GM19043 (cell line): ENCODE measurements around the gene PTGR2.
"Not testable (repeated sequence)": the region's sequence is repeated elsewhere in the genome, so short reads cannot be mapped to it uniquely, and the experiment has no call there.

ENCODE experiments used
- ATAC-seq: cut with Tn5 transposase; IDR thresholded peaks from one replicate; pipeline ENCODE4 v1.9.1; 2021; ENCODE audit warnings: low read depth; ENCODE audit not compliant: unreplicated experiment

PTGR2 gene

GRCh38 chr14:73829526-73830431 lies 21.9 kb upstream of the PTGR2 start:
- peak; percentile 61 for ATAC-seq

GRCh38 chr14:73833034-73833433 lies 18.6 kb upstream of the PTGR2 start:
- no peak for ATAC-seq

DNA sequence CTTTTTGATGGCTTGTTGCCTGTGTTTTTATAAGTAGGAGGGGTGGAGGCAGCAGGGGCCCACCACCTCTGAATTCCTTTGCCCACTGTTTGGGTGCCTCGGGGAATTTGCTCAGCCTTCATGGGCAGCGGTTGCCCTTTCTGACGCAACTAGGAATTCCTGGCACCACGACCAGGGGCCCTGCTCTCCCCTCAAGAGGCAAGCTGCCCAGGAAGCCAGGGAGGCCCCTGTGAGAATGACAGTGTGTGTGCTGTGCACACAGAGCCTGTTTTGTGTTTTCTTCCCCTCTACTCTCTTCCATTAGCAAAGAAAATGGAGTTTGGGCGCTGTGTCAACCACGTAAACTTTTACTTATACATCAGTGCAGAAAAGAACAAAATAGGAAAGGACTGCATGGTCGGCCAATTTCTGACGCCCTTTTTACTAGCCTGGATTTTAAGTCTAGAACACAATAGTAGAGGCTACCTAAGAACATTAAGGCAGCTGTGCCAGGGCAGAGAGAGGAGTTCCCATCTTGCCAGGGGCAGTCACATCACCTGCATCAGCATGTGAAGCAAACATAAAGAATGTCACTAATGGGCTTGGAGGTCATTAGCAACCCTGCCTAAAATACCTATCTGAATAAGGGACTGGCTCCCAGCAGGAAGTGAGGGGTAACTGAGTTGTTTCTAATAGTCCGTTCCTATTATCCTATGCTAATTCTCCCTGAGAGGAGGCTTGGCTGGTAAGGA lies 17.9 kb upstream of the PTGR2 start:
- ATAC-seq = no peak

DNA sequence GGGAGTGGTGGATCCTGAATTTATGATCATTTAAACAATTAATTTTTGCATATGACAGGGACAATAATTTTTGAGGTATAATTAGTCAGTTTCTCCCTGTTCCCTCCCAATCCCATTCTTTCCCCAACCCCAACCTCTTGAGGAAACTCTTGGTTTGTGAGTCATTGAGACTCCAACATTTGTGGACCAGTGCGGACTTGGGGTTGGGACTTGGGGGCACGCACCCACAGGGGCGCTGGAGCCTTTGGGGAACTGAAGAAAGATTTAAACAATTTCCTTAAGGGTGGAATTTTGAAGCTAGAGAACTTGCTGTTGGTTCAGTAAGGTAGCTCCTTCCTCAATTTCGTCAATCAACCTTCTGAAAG lies 17.4 kb upstream of the PTGR2 start:
- ATAC-seq = no peak

GRCh38 chr14:73838293-73839034 lies 13.2 kb upstream of the PTGR2 start:
- not testable (repeated sequence) for ATAC-seq

DNA sequence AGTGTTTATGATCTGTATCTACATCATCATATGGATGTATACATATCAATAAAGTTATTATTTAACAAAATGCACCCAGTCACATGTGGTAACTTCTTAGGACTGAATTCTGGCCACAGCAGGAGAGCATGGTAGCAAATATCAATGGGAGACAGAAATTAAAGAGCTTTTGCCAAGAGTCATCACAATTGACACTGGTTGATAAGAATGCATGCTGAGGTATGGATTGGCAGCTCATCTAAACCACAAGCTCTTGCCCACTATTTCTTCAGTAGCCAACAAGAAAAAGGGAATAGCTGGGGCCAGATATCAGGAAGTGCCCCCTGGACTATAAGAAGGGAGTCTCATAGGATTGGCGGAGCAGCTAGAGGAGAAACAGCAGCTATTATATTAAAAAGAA lies 9.4 kb upstream of the PTGR2 start:
- no peak for ATAC-seq

DNA sequence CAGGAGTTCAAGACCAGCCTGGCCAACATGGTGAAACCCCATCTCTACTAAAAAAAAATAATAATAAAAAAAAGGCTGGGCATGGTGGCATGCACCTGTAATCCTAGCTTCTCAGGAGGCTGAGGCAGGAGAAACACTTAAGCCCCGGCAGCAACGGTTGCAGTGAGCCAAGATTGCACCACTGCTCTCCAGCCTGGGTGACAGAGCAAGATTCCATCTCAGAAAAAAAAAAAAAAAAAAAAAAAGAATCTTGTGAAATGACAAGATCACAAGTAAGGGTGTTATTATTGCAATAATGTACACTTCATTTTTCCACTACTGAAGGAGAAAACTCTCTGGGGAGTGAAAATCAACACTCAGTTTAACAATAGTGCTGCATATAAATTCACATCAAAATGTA lies 8.8 kb upstream of the PTGR2 start:
- ATAC-seq = no peak

- ATAC-seq = no peak
Measured at GRCh38 chr14:73843296-73843695, 8.3 kb upstream of the PTGR2 start.

DNA sequence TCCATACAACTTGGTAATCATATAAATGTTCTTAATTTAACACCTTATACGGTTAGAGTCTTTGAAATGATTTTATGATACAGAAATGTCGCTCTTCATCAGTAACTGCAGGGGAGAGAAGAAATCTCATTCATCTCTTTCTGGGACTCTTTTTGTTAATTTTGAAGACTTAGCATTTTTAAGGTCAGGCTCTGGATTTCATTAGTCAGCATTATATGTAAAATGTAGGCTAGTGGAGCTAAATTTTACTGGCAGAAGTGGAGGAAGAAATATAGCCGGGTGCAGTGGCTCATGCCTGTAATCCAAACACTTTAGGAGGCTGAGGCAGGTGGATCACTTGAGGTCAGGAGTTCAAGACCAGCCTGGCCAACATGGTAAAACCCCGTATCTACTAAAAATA lies 4.7 kb upstream of the PTGR2 start:
- ATAC-seq = no peak

DNA sequence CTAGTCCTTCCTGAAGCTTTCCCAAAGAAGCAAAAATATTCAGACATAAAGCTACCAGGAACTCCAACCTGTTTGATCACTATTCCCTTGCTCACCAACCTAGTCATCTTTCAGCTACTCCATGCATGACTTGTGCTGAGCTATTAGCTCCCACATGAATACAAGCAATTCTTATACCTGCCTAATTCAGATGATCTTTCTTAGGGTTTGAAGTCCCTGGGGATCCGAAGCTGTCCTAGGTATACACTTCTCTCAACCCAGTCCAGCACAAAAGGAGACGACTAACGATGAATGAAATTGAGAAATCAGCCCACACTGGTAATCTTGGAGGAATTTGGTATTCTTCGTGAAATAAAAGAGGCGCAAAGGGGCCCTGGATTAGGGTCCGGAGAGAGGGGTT lies 631 bp upstream of the PTGR2 start:
- ATAC-seq = no peak

GRCh38 chr14:73859145-73859544 lies 7.5 kb downstream of the PTGR2 start:
- no peak for ATAC-seq

DNA sequence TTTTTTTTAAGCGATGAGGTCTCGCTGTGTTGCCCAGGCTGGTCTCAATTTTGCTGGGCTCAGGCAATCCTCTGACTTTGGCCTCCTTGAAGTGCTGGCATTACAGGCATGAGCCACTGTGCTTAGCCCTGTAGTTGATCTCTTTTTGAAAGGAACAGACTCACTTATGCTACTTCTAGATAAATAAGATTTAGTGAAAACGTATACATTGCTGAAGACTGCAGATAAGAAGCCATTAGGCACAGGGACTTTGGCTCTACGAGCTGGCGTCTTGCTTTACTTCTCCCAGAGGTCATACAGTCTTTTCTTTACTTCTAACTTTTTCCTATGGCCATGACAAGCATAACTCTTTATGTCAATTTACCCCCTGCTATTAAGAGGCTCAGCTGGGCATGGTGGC lies 9.4 kb downstream of the PTGR2 start:
- ATAC-seq = no peak

- no peak for ATAC-seq
Measured at GRCh38 chr14:73862480-73862879, 10.8 kb downstream of the PTGR2 start.

GRCh38 chr14:73863209-73863608 lies 11.6 kb downstream of the PTGR2 start:
- no peak for ATAC-seq

DNA sequence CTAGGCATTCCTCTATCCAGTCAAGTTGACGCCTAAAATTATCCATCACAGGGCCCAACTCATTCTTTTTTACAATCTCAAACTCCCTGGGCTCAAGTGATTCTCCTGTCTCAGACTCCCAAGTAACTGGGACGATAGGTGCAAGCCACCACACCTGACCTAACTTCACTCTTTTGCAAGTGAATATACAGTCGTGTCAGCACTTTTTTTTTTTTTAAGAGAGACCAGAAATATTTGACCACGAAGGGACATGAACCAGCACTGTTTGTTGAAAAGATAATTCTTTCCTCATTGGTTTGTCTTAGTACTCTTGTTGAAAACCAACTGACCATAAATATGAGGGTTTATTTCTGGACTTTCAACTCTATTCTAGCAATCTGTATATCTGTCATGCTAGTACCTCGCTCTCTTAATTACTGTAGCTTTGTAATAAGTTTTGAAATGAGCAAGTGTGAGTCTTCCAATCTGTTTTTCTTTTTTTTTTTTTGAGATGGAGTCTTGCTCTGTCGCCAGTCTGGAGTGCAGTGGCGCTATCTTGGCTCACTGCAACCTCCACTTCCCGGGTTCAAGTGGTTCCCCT lies 14.0 kb downstream of the PTGR2 start:
- ATAC-seq = no peak

DNA sequence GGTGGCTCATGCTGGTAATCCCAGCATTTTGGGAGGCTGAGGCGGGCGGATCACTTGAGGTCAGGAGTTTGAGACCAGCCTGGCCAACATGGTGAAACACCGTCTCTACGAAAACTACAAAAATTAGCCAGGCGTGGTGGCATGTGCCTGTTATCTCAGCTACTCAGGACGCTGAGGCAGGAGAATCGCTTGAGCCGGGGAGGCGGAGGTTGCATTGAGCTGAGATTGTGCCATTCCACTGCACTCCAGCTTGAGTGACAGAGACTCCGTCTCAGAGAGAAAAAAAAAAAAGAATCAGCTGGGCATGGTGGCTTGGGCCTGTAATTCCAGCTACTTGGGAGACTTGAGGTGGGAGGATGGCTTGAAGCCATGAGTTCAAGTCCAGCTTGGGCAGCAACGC lies 18.1 kb downstream of the PTGR2 start:
- not testable (repeated sequence) for ATAC-seq

DNA sequence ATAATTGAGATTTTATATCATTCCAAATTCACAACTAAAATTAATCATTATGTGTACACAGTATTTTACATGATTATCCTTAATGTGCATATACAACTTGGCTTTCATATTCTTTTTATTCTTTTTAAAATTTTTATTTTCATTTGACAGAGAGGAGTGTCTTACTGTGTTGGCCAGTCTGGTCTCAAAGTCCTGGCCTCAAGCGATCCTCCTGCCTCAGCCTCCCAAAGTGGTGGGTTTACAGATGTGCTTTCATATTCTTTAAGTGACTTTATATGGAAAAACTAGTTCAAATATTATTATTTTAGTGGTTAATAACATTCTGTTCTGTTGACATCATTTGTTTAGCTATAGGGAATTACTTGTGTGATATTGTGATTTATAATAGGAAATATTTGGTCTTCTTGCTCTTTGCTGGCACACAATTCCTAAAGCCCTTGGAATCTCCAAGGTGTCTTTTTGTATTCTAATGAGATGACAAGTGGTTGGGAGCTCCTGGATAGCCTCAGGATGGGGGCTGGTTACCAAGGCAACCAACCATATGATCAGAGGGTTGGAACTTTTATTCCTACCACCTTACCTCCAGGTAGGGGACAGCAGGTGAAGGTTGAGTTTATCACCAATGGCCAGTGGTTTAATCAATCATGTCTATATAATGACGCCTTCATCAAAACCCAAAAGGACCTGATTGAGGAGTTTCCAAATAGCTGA lies 19.0 kb downstream of the PTGR2 start:
- ATAC-seq = no peak

- no peak for ATAC-seq
Measured at GRCh38 chr14:73873660-73874059, 22.0 kb downstream of the PTGR2 start.

DNA sequence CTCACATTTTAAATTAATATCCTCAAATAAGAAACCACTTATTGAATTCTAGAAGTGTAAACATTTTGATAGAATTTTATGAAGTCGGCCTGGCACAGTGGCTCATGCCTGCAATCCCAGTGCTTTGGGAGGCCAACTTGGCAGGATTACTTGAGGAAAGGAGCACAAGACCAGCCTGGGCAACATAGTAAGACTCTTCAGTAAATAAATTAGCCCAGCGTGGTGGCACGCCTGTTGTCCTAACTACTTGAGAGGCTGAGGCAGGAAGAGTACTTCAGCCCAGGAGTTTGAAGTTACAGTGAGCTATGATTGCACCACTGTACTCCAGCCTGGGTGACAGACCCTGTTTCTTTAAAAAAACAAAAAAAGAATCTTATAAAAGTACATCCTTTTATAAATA lies 26.2 kb downstream of the PTGR2 start:
- no peak for ATAC-seq

DNA sequence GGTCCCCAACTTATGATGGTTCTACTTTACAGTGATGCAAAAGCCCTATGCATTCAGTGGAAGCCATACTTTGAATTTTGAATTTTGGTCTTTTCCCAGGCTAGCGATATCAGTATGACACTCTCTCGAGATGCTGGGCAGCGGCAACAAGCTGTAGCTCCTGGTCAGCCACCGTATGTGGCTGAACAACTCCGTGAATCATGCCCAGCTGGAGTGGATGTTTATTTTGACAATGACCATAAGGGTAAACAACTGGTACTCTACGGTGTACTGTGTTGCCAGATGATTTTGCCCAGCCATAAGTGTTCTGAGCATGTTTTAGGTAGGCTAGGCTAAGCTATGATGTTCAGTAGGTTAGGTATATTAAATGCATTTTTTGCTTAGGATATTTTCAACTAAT lies 26.8 kb downstream of the PTGR2 start:
- no peak for ATAC-seq
